Peyer's patch (tissue), 4 donors: ENCODE results near the gene UBE2E1. TPM values are rescaled to one million over a fixed set of nuclear protein-coding genes. Genes with fewer than 3 reads are reported as not detected.

Experiments
- DNase-seq, 3 donors: peaks; one replicate each; pipeline ENCODE4 v3.0.0-alpha.2; 2017 to 2019
- H3K27ac ChIP-seq, 4 donors: fragments of 200-600 bp; sonication (generic); one replicate each; pipeline ENCODE4 v1.5.1; 2016 to 2019
- H3K27me3 ChIP-seq, 2 donors: fragments of 200-600 bp; sonication (generic); one replicate each; pipeline ENCODE4 v1.5.1; 2019
- H3K36me3 ChIP-seq, 3 donors: fragments of 200-600 bp; sonication (generic); one replicate each; pipeline ENCODE4 v1.5.1; 2016 to 2019
- H3K4me1 ChIP-seq, 4 donors: fragments of 200-600 bp; sonication (generic); one replicate each; pipeline ENCODE4 v1.5.1; 2016 to 2019
- H3K4me3 ChIP-seq, 4 donors: fragments of 200-600 bp; sonication (generic); 1 replicate in 3 of 4; 2 replicates in 1 of 4; pipeline ENCODE4 v1.5.1; 2016 to 2019; ENCODE audit warnings: mild to moderate bottlenecking in 1 of 4
- H3K9me3 ChIP-seq, 4 donors: fragments of 200-600 bp; sonication (generic); one replicate each; pipeline ENCODE4 v1.5.1; 2016 to 2019; ENCODE audit warnings: mild to moderate bottlenecking in 1 of 4
- CTCF ChIP-seq, 6 experiments: fragments of 450-650 bp in 4 of 6; fragments of 200-600 bp in 2 of 6; sonication (generic) in 1 of 6; IDR thresholded peaks; one replicate each; pipeline ENCODE4 v1.5.1; 2017 to 2019; ENCODE audit warnings: antibody characterized with exemption in 6 of 6, mild to moderate bottlenecking in 3 of 6, moderate library complexity in 1 of 6
- POLR2A ChIP-seq, 2 donors: fragments of 450-650 bp; IDR thresholded peaks; one replicate each; pipeline ENCODE4 v1.5.1; 2017; ENCODE audit warnings: antibody characterized with exemption in 2 of 2, mild to moderate bottlenecking in 2 of 2, moderate library complexity in 2 of 2
- total RNA-seq, 4 donors: library from RNA; depleted of rRNA; stranded (reverse); fragments of >200 nt; gene quantifications; one replicate each; pipeline ENCODE4 v1.1.0, GENCODE V29; 2016

UBE2E1 gene
- total RNA-seq, 4 donors from 2014 or later: 26.1 to 58.6 (median 43.0) TPM

- DNase-seq: no peak
- no peak overlapping the region for H3K27ac ChIP-seq
- peaks cover 0 to 25% (median 0%) of the 10 kb centered on the region in 3 donors for H3K36me3 ChIP-seq
- no peak for TF ChIP-seq POLR2A (IDR thresholded peaks at IDR 0.05)
- TF ChIP-seq CTCF (IDR thresholded peaks at IDR 0.05): no peak
- no peaks in the 10 kb centered on the region for H3K9me3 ChIP-seq
- peaks cover 0 to 24% (median 6%) of the 10 kb centered on the region in 4 donors for H3K4me1 ChIP-seq
- H3K4me3 ChIP-seq: no peak overlapping the region
- no peaks in the 10 kb centered on the region for H3K27me3 ChIP-seq
Observed at GRCh38 chr3:23919628-23920027, 113.9 kb downstream of the UBE2E1 start.

DNA sequence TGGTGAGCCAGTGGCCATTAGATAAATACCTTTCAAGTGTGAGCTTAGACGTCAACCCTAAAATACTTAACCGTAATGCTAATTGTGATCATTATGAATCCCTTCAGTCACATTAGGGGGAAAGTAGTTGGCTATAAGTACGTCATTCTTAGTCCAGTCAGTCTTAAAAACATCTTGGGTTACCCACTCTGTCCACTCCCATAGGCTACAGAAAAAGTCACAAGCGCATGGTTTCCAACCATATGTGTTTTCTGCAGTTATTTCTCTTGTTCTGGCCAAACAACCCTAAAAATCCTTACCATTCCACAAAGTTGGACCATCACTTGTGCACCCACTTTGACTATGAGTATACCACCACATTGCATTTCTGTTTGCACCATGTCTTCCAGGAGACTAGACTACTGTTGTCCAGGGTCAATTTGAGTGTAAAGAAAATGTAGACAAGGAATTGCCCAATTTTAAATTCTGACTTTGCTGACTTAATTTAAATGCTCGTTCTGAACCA, 114.4 kb downstream of the UBE2E1 start:
- Histone ChIP-seq H3K27ac (no peak overlapping the region), H3K9me3 (no peaks in the 10 kb centered on the region), H3K36me3 (peaks cover 0 to 25% (median 0%) of the 10 kb centered on the region in 3 donors), H3K27me3 (no peaks in the 10 kb centered on the region), H3K4me3 (no peak overlapping the region), H3K4me1 (peaks cover 0 to 24% (median 6%) of the 10 kb centered on the region in 4 donors)
- TF ChIP-seq POLR2A (IDR thresholded peaks at IDR 0.05) (no peak), CTCF (IDR thresholded peaks at IDR 0.05) (no peak)
- DNase-seq: no peak

DNA sequence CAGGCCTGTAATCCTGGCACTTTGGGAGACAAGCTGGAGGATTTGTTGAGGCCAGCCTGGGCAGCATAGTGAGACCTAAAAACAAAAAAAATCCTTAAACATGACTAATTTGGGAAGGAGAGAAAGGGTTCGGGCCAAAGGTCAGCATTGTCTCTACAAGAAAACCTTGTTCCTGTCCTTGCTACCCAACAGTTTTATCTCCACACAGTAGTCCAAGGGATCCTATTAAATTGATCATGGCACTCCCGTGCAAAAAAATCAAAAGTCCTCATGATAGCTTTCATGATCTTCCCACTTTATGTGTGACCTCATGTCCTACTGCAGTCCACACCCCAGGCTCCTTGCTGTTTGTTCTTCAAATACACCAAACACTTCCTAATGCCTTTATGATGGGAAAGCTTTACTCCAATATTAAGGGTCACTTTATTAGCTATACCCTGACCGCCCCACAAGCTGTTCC, 115.3 kb downstream of the UBE2E1 start:
- H3K27ac ChIP-seq: no peak overlapping the region
- H3K9me3 ChIP-seq: no peaks in the 10 kb centered on the region
- H3K36me3 ChIP-seq: peaks cover 0 to 25% (median 0%) of the 10 kb centered on the region in 3 donors
- DNase-seq: no peak
- peaks cover 0 to 18% (median 6%) of the 10 kb centered on the region in 4 donors for H3K4me1 ChIP-seq
- TF ChIP-seq CTCF (IDR thresholded peaks at IDR 0.05): no peak
- no peak for TF ChIP-seq POLR2A (IDR thresholded peaks at IDR 0.05)
- H3K4me3 ChIP-seq: no peak overlapping the region
- H3K27me3 ChIP-seq: no peaks in the 10 kb centered on the region

GRCh38 chr3:23923786-23924185, 118.0 kb downstream of the UBE2E1 start:
- Histone ChIP-seq H3K4me1 (peaks cover 0 to 4% (median 0%) of the 10 kb centered on the region in 4 donors), H3K27me3 (no peaks in the 10 kb centered on the region), H3K4me3 (no peak overlapping the region), H3K9me3 (no peaks in the 10 kb centered on the region), H3K27ac (no peak overlapping the region), H3K36me3 (peaks cover 0 to 16% (median 0%) of the 10 kb centered on the region in 3 donors)
- no peak for DNase-seq
- TF ChIP-seq POLR2A (IDR thresholded peaks at IDR 0.05) (no peak), CTCF (IDR thresholded peaks at IDR 0.05) (no peak)

DNA sequence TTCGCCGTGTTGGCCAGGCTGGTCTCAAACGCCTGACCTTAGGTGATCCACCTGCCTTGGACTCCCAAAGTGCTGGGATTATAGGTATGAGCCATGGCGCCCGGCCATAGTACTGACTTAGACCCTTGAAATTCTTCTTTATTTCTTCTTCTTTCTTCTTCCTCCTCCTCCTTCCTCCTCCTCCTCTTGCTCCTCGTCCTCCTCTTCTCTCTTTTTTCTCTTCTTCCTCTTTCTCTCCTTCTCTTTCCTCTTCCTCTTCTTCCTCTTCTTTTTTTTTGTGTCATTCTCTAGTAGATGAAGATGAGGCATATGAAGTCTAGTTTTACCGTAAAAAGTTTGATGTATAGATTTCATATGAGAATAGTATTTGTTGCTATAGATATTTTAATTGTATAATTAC, 120.5 kb downstream of the UBE2E1 start:
- H3K4me1 ChIP-seq: no peaks in the 10 kb centered on the region
- no peak for DNase-seq
- H3K27ac ChIP-seq: no peak overlapping the region
- no peaks in the 10 kb centered on the region for H3K9me3 ChIP-seq
- no peaks in the 10 kb centered on the region for H3K27me3 ChIP-seq
- no peaks in the 10 kb centered on the region for H3K36me3 ChIP-seq
- TF ChIP-seq CTCF (IDR thresholded peaks at IDR 0.05) (no peak), POLR2A (IDR thresholded peaks at IDR 0.05) (no peak)
- no peak overlapping the region for H3K4me3 ChIP-seq

DNA sequence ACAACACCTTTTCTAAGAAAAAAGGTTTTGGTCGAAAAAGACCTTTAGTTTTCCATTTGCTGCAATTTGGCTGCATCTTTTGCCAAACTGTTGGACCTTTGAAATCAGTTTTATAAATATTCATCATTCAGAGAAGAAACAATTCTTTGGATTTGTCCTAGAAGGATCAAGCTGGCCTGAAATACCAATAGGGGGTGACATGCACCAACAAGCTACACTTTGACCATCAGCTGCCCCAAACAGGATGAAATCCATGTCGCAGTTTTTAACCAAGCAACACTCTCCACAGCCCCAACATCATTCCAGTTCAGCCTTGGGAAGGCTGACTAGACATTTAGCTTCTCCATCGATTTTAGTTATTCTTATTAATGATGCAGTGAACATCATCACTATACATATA, 121.0 kb downstream of the UBE2E1 start:
- no peak for TF ChIP-seq POLR2A (IDR thresholded peaks at IDR 0.05)
- Histone ChIP-seq H3K4me1 (no peaks in the 10 kb centered on the region), H3K27ac (no peak overlapping the region), H3K9me3 (no peaks in the 10 kb centered on the region), H3K27me3 (no peaks in the 10 kb centered on the region), H3K36me3 (no peaks in the 10 kb centered on the region), H3K4me3 (no peak overlapping the region)
- DNase-seq: no peak
